GM20000 (cell line): Measurements from ENCODE around the gene PIK3CD.
"Not testable (repeated sequence)": the region's sequence is repeated elsewhere in the genome, so short reads cannot be mapped to it uniquely, and the experiment has no call there.

Source experiments
- DNase-seq: peaks from one replicate; pipeline ENCODE4 v3.0.0; 2012; ENCODE audit warnings: low spot score
- CTCF ChIP-seq: IDR thresholded peaks from 2 replicates; pipeline ENCODE4 v1.5.1; 2012; ENCODE audit warnings: mild to moderate bottlenecking, control low read depth; ENCODE audit errors: extremely low read depth, missing control alignments

Gene PIK3CD

GRCh38 chr1:9760824-9761223, 109.3 kb downstream of the PIK3CD start:
- DNase-seq = no peak
- TF ChIP-seq CTCF = no peak

GRCh38 chr1:9761855-9762254, 110.3 kb downstream of the PIK3CD start:
- DNase-seq = no peak

GRCh38 chr1:9762446-9762845, 110.9 kb downstream of the PIK3CD start:
- DNase-seq = not testable (repeated sequence)

More at GRCh38 chr1:9761855-9762254, 110.3 kb downstream of the PIK3CD start:
- TF ChIP-seq CTCF = no peak

- DNase-seq = no peak
- no peak for TF ChIP-seq CTCF
Observed at GRCh38 chr1:9763914-9764313, 112.4 kb downstream of the PIK3CD start.

- TF ChIP-seq CTCF = no peak
- DNase-seq = no peak
Observed at GRCh38 chr1:9764550-9764949, 113.0 kb downstream of the PIK3CD start.

- DNase-seq = no peak
- no peak for TF ChIP-seq CTCF
Observed at GRCh38 chr1:9766759-9767442, 115.4 kb downstream of the PIK3CD start.

GRCh38 chr1:9767964-9768668, 116.6 kb downstream of the PIK3CD start:
- no peak for DNase-seq
- no peak for TF ChIP-seq CTCF

GRCh38 chr1:9768983-9769382, 117.5 kb downstream of the PIK3CD start:
- no peak for DNase-seq
- TF ChIP-seq CTCF = no peak
